OCI-LY7 (cell line): ENCODE measurements around the gene C11orf52. TPM values are rescaled to one million over a fixed set of nuclear protein-coding genes. Genes with fewer than 3 reads are reported as not detected.

Experiments used
- BruUV-seq: library from RNA; stranded (reverse); fragments of 400-500 nt; replicated peaks from 2 replicates; lab custom pipeline; 2021; lab: Mats Ljungman, UMichigan
- CTCF ChIA-PET: fragments of 300-600 bp; sonication (Branson Sonifier 250); formaldehyde crosslinking; loops from one replicate; lab custom pipeline; 2022; ENCODE audit warnings: antibody characterized with exemption; ENCODE audit not compliant: unreplicated experiment; lab: Charles Lee
- POLR2A ChIA-PET: fragments of 300-600 bp; sonication (Branson Sonifier 250); formaldehyde crosslinking; loops from one replicate; lab custom pipeline; 2022; ENCODE audit warnings: antibody characterized with exemption; lab: Charles Lee
- DNase-seq: peaks from one replicate; pipeline ENCODE4 v3.0.0-alpha.2; 2015; ENCODE audit warnings: low spot score
- H2AFZ ChIP-seq: fragments of 200-600 bp; sonication (generic), shearing (Covaris generic); 2 replicates; pipeline ENCODE4 v1.6.1; 2014; ENCODE audit warnings: mild to moderate bottlenecking, antibody characterized with exemption, low read length, moderate library complexity
- H3K27ac ChIP-seq: fragments of 200-600 bp; sonication (generic); 2 replicates; pipeline ENCODE4 v1.5.1; 2014; ENCODE audit warnings: mixed run types, low read depth, mild to moderate bottlenecking, moderate library complexity, low read length, inconsistent platforms; ENCODE audit not compliant: poor library complexity, severe bottlenecking
- H3K36me3 ChIP-seq: fragments of 200-600 bp; sonication (generic); 2 replicates; pipeline ENCODE4 v1.6.1; 2014; ENCODE audit warnings: mild to moderate bottlenecking, antibody characterized with exemption, low read length, moderate library complexity, mixed read lengths; ENCODE audit not compliant: insufficient read depth
- H3K4me1 ChIP-seq: fragments of 200-600 bp; sonication (generic); 2 replicates; pipeline ENCODE4 v1.5.1; 2014; ENCODE audit warnings: mild to moderate bottlenecking, low read length; ENCODE audit not compliant: insufficient read depth, poor library complexity, severe bottlenecking
- H3K4me2 ChIP-seq: fragments of 200-600 bp; sonication (generic); 2 replicates; pipeline ENCODE4 v1.6.1; 2014; ENCODE audit warnings: mild to moderate bottlenecking, low read length
- H3K4me3 ChIP-seq: fragments of 200-600 bp; sonication (generic); 2 replicates; pipeline ENCODE4 v1.5.1; 2014; ENCODE audit warnings: mild to moderate bottlenecking, low read depth, low read length; ENCODE audit not compliant: poor library complexity, severe bottlenecking
- H3K79me2 ChIP-seq: fragments of 200-600 bp; sonication (generic); 2 replicates; pipeline ENCODE4 v1.6.1; 2016; ENCODE audit warnings: low read depth, mild to moderate bottlenecking, low read length, moderate library complexity, mixed read lengths; ENCODE audit not compliant: insufficient read depth
- H3K9me2 ChIP-seq: fragments of 200-600 bp; sonication (generic); 2 replicates; pipeline ENCODE4 v1.6.1; 2016; ENCODE audit warnings: mild to moderate bottlenecking, low read length, mixed read lengths; ENCODE audit not compliant: insufficient read depth
- H3K9me3 ChIP-seq: fragments of 200-600 bp; sonication (generic); 2 replicates; pipeline ENCODE4 v1.6.1; 2014; ENCODE audit warnings: mild to moderate bottlenecking, mixed run types, low read length, mixed read lengths
- H4K20me1 ChIP-seq: fragments of 200-600 bp; sonication (generic); 2 replicates; pipeline ENCODE4 v1.6.1; 2014; ENCODE audit warnings: mild to moderate bottlenecking, antibody characterized with exemption, low read length, moderate library complexity, mixed read lengths; ENCODE audit not compliant: insufficient read depth
- CTCF ChIP-seq: fragments of 200-600 bp; sonication (generic); conservative IDR thresholded peaks from 2 replicates; pipeline ENCODE4 v1.5.1; 2014; ENCODE audit warnings: mild to moderate bottlenecking, antibody characterized with exemption, low read length, moderate library complexity, mixed read lengths
- EZH2phosphoT487 ChIP-seq: fragments of 200-600 bp; sonication (generic); IDR thresholded peaks from 2 replicates; pipeline ENCODE4 v1.6.1; 2018; ENCODE audit warnings: low read depth, borderline replicate concordance, mild to moderate bottlenecking, mixed run types, antibody characterized with exemption, low read length, moderate library complexity, mixed read lengths
- intact Hi-C: fragments of 100-400 bp; cut with micrococcal nuclease; formaldehyde crosslinking; loops from one replicate; pipeline ENCODE4 v1.10.0; 2022; ENCODE audit not compliant: unreplicated experiment
- total RNA-seq, 2 experiments: library from RNA; depleted of rRNA in 1 of 2; stranded (reverse); fragments of >200 nt in 1 of 2; shearing (Covaris generic) in 1 of 2; gene quantifications; 2 replicates each; pipeline ENCODE4 v1.2.3, GENCODE V29; 2014 to 2022

C11orf52 gene
- total RNA-seq, 2 experiments from 2014 or later = not detected

GRCh38 chr11:111920908-111921307, 2.2 kb downstream of the C11orf52 start:
- no peak for TF ChIP-seq EZH2phosphoT487
- no peak for TF ChIP-seq CTCF
- intact Hi-C loops = no loop called here

GRCh38 chr11:111921541-111922230, 3.0 kb downstream of the C11orf52 start:
- H3K36me3 ChIP-seq = no peaks in the 10 kb centered on the region
- no peak overlapping the region for H3K4me2 ChIP-seq
- H2AFZ ChIP-seq = no peak overlapping the region
- H3K79me2 ChIP-seq = no peaks in the 10 kb centered on the region
- no peaks in the 10 kb centered on the region for H4K20me1 ChIP-seq
- no peaks in the 10 kb centered on the region for H3K9me3 ChIP-seq
- no peaks in the 10 kb centered on the region for H3K9me2 ChIP-seq
- no TSS peak for BruUV-seq
- no peak for TF ChIP-seq CTCF
- TF ChIP-seq EZH2phosphoT487 = no peak
- H3K4me3 ChIP-seq = no peak overlapping the region
- intact Hi-C loops = no loop called here
- no peak overlapping the region for H3K27ac ChIP-seq
- peaks cover 8% of the 10 kb centered on the region for H3K4me1 ChIP-seq
- no peak for DNase-seq
- ChIA-PET POLR2A (no interaction called here), CTCF (interaction anchor here (0.6 kb wide), 1 partner anchor 273 kb away, joined by 3 read pairs; no protein-coding TSS in a partner anchor)

More at GRCh38 chr11:111920908-111921307, 2.2 kb downstream of the C11orf52 start:
- no peak overlapping the region for H3K4me2 ChIP-seq
- no peak overlapping the region for H2AFZ ChIP-seq
- ChIA-PET CTCF (no interaction called here), POLR2A (no interaction called here)
- no peaks in the 10 kb centered on the region for H4K20me1 ChIP-seq
- no peak for DNase-seq
- H3K9me3 ChIP-seq = no peaks in the 10 kb centered on the region
- H3K79me2 ChIP-seq = no peaks in the 10 kb centered on the region
- no peak overlapping the region for H3K4me3 ChIP-seq
- H3K4me1 ChIP-seq = peaks cover 1% of the 10 kb centered on the region
- BruUV-seq = no TSS peak
- no peak overlapping the region for H3K27ac ChIP-seq
- H3K36me3 ChIP-seq = no peaks in the 10 kb centered on the region
- H3K9me2 ChIP-seq = no peaks in the 10 kb centered on the region

- CTCF ChIA-PET = no interaction called here
- Histone ChIP-seq H4K20me1 (no peaks in the 10 kb centered on the region), H3K4me2 (no peak overlapping the region), H3K9me2 (no peaks in the 10 kb centered on the region), H3K27ac (no peak overlapping the region), H2AFZ (peak overlapping the region; percentile 61; the same call in 1 of the 2 replicates), H3K4me3 (no peak overlapping the region), H3K79me2 (no peaks in the 10 kb centered on the region), H3K9me3 (no peaks in the 10 kb centered on the region), H3K4me1 (peaks cover 14% of the 10 kb centered on the region), H3K36me3 (no peaks in the 10 kb centered on the region)
- no TSS peak for BruUV-seq
- intact Hi-C loops = no loop called here
- TF ChIP-seq EZH2phosphoT487 (no peak), CTCF (no peak)
- DNase-seq = no peak
- POLR2A ChIA-PET = no interaction called here
Observed at GRCh38 chr11:111922803-111923202, 4.1 kb downstream of the C11orf52 start.
